Neural cell (in vitro differentiated cells): ENCODE data around the gene PPP2R5D. TPM values are rescaled to one million over a fixed set of nuclear protein-coding genes. Genes with fewer than 3 reads are reported as not detected.

ENCODE experiments used
- H2AFZ ChIP-seq: fragments of 200-600, 300-800 bp; sonication (generic), shearing (Covaris generic); 2 replicates; pipeline ENCODE4 v1.6.0; 2014; ENCODE audit warnings: low read depth, mild to moderate bottlenecking, antibody characterized with exemption, low read length, moderate library complexity
- H3F3A ChIP-seq: fragments of 200-600 bp; shearing (Covaris generic); 2 replicates; pipeline ENCODE4 v1.6.1; 2016; ENCODE audit warnings: mild to moderate bottlenecking, moderate library complexity, mixed read lengths, antibody characterized with exemption, low read length; ENCODE audit not compliant: insufficient read depth, poor library complexity, severe bottlenecking
- H3K27ac ChIP-seq: fragments of 200-600, 300-800 bp; sonication (generic), shearing (Covaris generic); 2 replicates; pipeline ENCODE4 v1.5.1; 2014; ENCODE audit warnings: mild to moderate bottlenecking, low read length, moderate library complexity
- H3K27me3 ChIP-seq: fragments of 300-800, 200-600 bp; sonication (generic), shearing (Covaris generic); 2 replicates; pipeline ENCODE4 v1.6.0; 2014; ENCODE audit warnings: mild to moderate bottlenecking, low read depth, low read length, moderate library complexity; ENCODE audit not compliant: insufficient read depth
- H3K36me3 ChIP-seq: fragments of 300-800, 200-600 bp; sonication (generic), shearing (Covaris generic); 2 replicates; pipeline ENCODE4 v1.5.1; 2014; ENCODE audit warnings: mild to moderate bottlenecking, antibody characterized with exemption, low read length, moderate library complexity; ENCODE audit not compliant: insufficient read depth
- H3K4me2 ChIP-seq: fragments of 300-800, 200-600 bp; sonication (generic), shearing (Covaris generic); 2 replicates; pipeline ENCODE4 v1.6.0; 2014; ENCODE audit warnings: mild to moderate bottlenecking, low read length
- H3K4me3 ChIP-seq: fragments of 300-800, 200-600 bp; sonication (generic), shearing (Covaris generic); 2 replicates; pipeline ENCODE4 v1.5.1; 2014; ENCODE audit warnings: mild to moderate bottlenecking, low read length, moderate library complexity
- H3K79me2 ChIP-seq: fragments of 200-600 bp; shearing (Covaris generic); replicated peaks from 2 replicates; pipeline ENCODE4 v1.6.0; 2014; ENCODE audit warnings: mild to moderate bottlenecking, low read length, moderate library complexity; ENCODE audit not compliant: insufficient read depth
- H3K9ac ChIP-seq: fragments of 300-800, 200-600 bp; sonication (generic), shearing (Covaris generic); 2 replicates; pipeline ENCODE4 v1.6.1; 2016; ENCODE audit warnings: mild to moderate bottlenecking, low read length, mixed read lengths
- H3K9me2 ChIP-seq: fragments of 200-600 bp; shearing (Covaris generic); 2 replicates; pipeline ENCODE4 v1.6.1; 2016; ENCODE audit warnings: mild to moderate bottlenecking, low read length, mixed read lengths; ENCODE audit not compliant: insufficient read depth
- H3K9me3 ChIP-seq: fragments of 200-600, 300-800 bp; sonication (generic), shearing (Covaris generic); 2 replicates; pipeline ENCODE4 v1.6.1; 2016; ENCODE audit warnings: mild to moderate bottlenecking, mixed run types, low read length, moderate library complexity, mixed read lengths
- H4K20me1 ChIP-seq: fragments of 200-600 bp; shearing (Covaris generic); 2 replicates; pipeline ENCODE4 v1.6.1; 2016; ENCODE audit warnings: mild to moderate bottlenecking, mixed run types; ENCODE audit not compliant: insufficient read depth
- EP300 ChIP-seq: fragments of 450-650 bp; conservative IDR thresholded peaks from 2 replicates; pipeline ENCODE4 v1.6.1; 2014; ENCODE audit warnings: antibody characterized with exemption, mild to moderate bottlenecking, moderate library complexity; ENCODE audit not compliant: poor library complexity, severe bottlenecking
- EZH2 ChIP-seq: fragments of 200-600, 300-800 bp; shearing (Covaris generic), sonication (generic); IDR thresholded peaks from 2 replicates; pipeline ENCODE4 v1.6.1; 2014; ENCODE audit warnings: antibody characterized with exemption, low read length, borderline replicate concordance, mild to moderate bottlenecking; ENCODE audit not compliant: insufficient read depth, poor library complexity, severe bottlenecking
- MXI1 ChIP-seq: fragments of 450-650 bp; conservative IDR thresholded peaks from 2 replicates; pipeline ENCODE4 v1.6.1; 2014; ENCODE audit warnings: antibody characterized with exemption, mild to moderate bottlenecking; ENCODE audit not compliant: poor library complexity, severe bottlenecking
- POLR2AphosphoS5 ChIP-seq: IDR thresholded peaks from 2 replicates; pipeline ENCODE4 v1.6.1; 2012
- RAD21 ChIP-seq: fragments of 450-650 bp; conservative IDR thresholded peaks from 2 replicates; pipeline ENCODE4 v1.6.1; 2014; ENCODE audit warnings: antibody characterized with exemption, mild to moderate bottlenecking, moderate library complexity
- SMC3 ChIP-seq: fragments of 450-650 bp; conservative IDR thresholded peaks from 2 replicates; pipeline ENCODE4 v1.6.1; 2014; ENCODE audit warnings: antibody characterized with exemption, mild to moderate bottlenecking, moderate library complexity; ENCODE audit not compliant: poor library complexity
- TAF1 ChIP-seq: IDR thresholded peaks from 2 replicates; pipeline ENCODE4 v1.6.1; 2012; ENCODE audit warnings: low read depth
- polyA plus RNA-seq: library from polyadenylated mRNA; depleted of rRNA; stranded (reverse); fragments of >200 nt; gene quantifications from 2 replicates; pipeline ENCODE4 v1.2.3, GENCODE V29; 2014
- TF ChIP-seq, protein P1 (sequence below): IDR thresholded peaks from 2 replicates; pipeline ENCODE4 v1.6.1; 2012; ENCODE audit warnings: borderline replicate concordance
- TF ChIP-seq, protein P2 (sequence below): fragments of 450-650 bp; IDR thresholded peaks from 2 replicates; pipeline ENCODE4 v1.5.1; 2014; ENCODE audit warnings: antibody characterized with exemption, mild to moderate bottlenecking, moderate library complexity; ENCODE audit not compliant: poor library complexity, severe bottlenecking

The PPP2R5D gene
- polyA plus RNA-seq, 1 donor from 2014 or later: 41.1 TPM

GRCh38 chr6:42967228-42967627 is 17.1 kb upstream of the PPP2R5D start:
- Histone ChIP-seq H3K4me3 (no peak overlapping the region), H3K36me3 (no peaks in the 10 kb centered on the region), H3K4me2 (no peak overlapping the region), H3K27me3 (peaks cover under 1% of the 10 kb centered on the region), H3K27ac (no peak overlapping the region), H3K79me2 (no peaks in the 10 kb centered on the region), H3K9me3 (no peaks in the 10 kb centered on the region), H3F3A (no peaks in the 10 kb centered on the region), H4K20me1 (no peaks in the 10 kb centered on the region), H3K9ac (no peak overlapping the region), H3K9me2 (no peaks in the 10 kb centered on the region), H2AFZ (no peak overlapping the region)
- TF ChIP-seq RAD21 (no peak), EZH2 (no peak), TAF1 (no peak), EP300 (no peak), MXI1 (no peak), POLR2AphosphoS5 (no peak)
- TF ChIP-seq, protein P1, sequence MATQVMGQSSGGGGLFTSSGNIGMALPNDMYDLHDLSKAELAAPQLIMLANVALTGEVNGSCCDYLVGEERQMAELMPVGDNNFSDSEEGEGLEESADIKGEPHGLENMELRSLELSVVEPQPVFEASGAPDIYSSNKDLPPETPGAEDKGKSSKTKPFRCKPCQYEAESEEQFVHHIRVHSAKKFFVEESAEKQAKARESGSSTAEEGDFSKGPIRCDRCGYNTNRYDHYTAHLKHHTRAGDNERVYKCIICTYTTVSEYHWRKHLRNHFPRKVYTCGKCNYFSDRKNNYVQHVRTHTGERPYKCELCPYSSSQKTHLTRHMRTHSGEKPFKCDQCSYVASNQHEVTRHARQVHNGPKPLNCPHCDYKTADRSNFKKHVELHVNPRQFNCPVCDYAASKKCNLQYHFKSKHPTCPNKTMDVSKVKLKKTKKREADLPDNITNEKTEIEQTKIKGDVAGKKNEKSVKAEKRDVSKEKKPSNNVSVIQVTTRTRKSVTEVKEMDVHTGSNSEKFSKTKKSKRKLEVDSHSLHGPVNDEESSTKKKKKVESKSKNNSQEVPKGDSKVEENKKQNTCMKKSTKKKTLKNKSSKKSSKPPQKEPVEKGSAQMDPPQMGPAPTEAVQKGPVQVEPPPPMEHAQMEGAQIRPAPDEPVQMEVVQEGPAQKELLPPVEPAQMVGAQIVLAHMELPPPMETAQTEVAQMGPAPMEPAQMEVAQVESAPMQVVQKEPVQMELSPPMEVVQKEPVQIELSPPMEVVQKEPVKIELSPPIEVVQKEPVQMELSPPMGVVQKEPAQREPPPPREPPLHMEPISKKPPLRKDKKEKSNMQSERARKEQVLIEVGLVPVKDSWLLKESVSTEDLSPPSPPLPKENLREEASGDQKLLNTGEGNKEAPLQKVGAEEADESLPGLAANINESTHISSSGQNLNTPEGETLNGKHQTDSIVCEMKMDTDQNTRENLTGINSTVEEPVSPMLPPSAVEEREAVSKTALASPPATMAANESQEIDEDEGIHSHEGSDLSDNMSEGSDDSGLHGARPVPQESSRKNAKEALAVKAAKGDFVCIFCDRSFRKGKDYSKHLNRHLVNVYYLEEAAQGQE: no peak

GRCh38 chr6:42968126-42968701 is 16.2 kb upstream of the PPP2R5D start:
- Histone ChIP-seq H3K4me2 (no peak overlapping the region), H3K27me3 (no peaks in the 10 kb centered on the region), H3K79me2 (no peaks in the 10 kb centered on the region), H3K27ac (no peak overlapping the region), H3K4me3 (no peak overlapping the region), H4K20me1 (no peaks in the 10 kb centered on the region), H3K9me3 (no peaks in the 10 kb centered on the region), H3K9me2 (no peaks in the 10 kb centered on the region), H2AFZ (no peak overlapping the region), H3K36me3 (no peaks in the 10 kb centered on the region), H3F3A (no peaks in the 10 kb centered on the region), H3K9ac (no peak overlapping the region)
- TF ChIP-seq, protein P1: no peak
- TF ChIP-seq EP300 (no peak), EZH2 (no peak), TAF1 (no peak), RAD21 (no peak), SMC3 (no peak), POLR2AphosphoS5 (no peak)
- TF ChIP-seq, protein P2, sequence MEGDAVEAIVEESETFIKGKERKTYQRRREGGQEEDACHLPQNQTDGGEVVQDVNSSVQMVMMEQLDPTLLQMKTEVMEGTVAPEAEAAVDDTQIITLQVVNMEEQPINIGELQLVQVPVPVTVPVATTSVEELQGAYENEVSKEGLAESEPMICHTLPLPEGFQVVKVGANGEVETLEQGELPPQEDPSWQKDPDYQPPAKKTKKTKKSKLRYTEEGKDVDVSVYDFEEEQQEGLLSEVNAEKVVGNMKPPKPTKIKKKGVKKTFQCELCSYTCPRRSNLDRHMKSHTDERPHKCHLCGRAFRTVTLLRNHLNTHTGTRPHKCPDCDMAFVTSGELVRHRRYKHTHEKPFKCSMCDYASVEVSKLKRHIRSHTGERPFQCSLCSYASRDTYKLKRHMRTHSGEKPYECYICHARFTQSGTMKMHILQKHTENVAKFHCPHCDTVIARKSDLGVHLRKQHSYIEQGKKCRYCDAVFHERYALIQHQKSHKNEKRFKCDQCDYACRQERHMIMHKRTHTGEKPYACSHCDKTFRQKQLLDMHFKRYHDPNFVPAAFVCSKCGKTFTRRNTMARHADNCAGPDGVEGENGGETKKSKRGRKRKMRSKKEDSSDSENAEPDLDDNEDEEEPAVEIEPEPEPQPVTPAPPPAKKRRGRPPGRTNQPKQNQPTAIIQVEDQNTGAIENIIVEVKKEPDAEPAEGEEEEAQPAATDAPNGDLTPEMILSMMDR: no peak
